HCT116 (cell line): Measurements from ENCODE around the gene USP9X. TPM values are rescaled to one million over a fixed set of nuclear protein-coding genes. Genes with fewer than 3 reads are reported as not detected.

Experiments used
- ATAC-seq: fragments of 200-7000 bp; cut with Tn5 transposase; 2 replicates; pipeline ENCODE4 v1.9.1; 2020; ENCODE audit warnings: mild to moderate bottlenecking, moderate library complexity
- BruUV-seq: library from RNA; stranded (reverse); fragments of 400-500 nt; replicated peaks from 2 replicates; lab custom pipeline; 2021; lab: Mats Ljungman, UMichigan
- CTCF ChIA-PET: fragments of 300-600 bp; sonication (Branson Sonifier 250); formaldehyde crosslinking; loops from one replicate; lab custom pipeline; 2021; ENCODE audit warnings: antibody characterized with exemption; lab: Charles Lee
- POLR2A ChIA-PET: fragments of 300-600, 350-600 bp; sonication (Branson Sonifier 250); formaldehyde crosslinking; loops from one replicate; lab custom pipeline; 2021; ENCODE audit warnings: antibody characterized with exemption; lab: Charles Lee
- RAD21 ChIA-PET, 2 experiments: fragments of 300-600 bp; sonication (Branson Sonifier 250); formaldehyde crosslinking; loops; one replicate each; lab custom pipeline; 2023; ENCODE audit warnings: low total read pairs in 2 of 2; ENCODE audit not compliant: uncharacterized antibody in 2 of 2, unreplicated experiment in 2 of 2, low non-redundant PET in 1 of 2; lab: Charles Lee
- DNase-seq: peaks from one replicate; pipeline ENCODE4 v3.0.0-alpha.2; 2010; ENCODE audit warnings: low read depth, low spot score
- H2AFZ ChIP-seq: fragments of 200-600 bp; shearing (Covaris generic), sonication (generic); 2 replicates; pipeline ENCODE4 v1.6.1; 2017; ENCODE audit warnings: low read depth, mixed run types, mixed read lengths, antibody characterized with exemption, low read length; ENCODE audit not compliant: poor library complexity, severe bottlenecking
- H3K27ac ChIP-seq: 2 replicates; pipeline ENCODE4 v1.5.1; 2012; ENCODE audit warnings: low read depth, low read length
- H3K27me3 ChIP-seq: fragments of 200-600 bp; sonication (generic); 2 replicates; pipeline ENCODE4 v1.6.1; 2016; ENCODE audit warnings: mixed run types, low read length, mixed read lengths; ENCODE audit not compliant: insufficient read depth
- H3K36me3 ChIP-seq, 2 experiments: fragments of 200-500 bp in 1 of 2; fragments of 200-600 bp in 1 of 2; sonication (Bioruptor generic) in 1 of 2; sonication (generic) in 1 of 2; 2 replicates each; pipeline versions ENCODE4 v1.5.1 to v1.6.1; 2014 to 2016; ENCODE audit warnings: low read length in 2 of 2, inconsistent platforms in 1 of 2, mixed read lengths in 1 of 2, mixed run types in 1 of 2; ENCODE audit not compliant: insufficient read depth in 2 of 2, control insufficient read depth in 1 of 2
- H3K4me1 ChIP-seq, 2 experiments: fragments of 200-600 bp in 1 of 2; sonication (generic) in 1 of 2; 2 replicates each; pipeline versions ENCODE4 v1.5.1 to v1.6.1; 2012 to 2017; ENCODE audit warnings: low read length in 2 of 2, inconsistent platforms in 1 of 2, mild to moderate bottlenecking in 1 of 2, mixed read lengths in 1 of 2, mixed run types in 1 of 2, moderate library complexity in 1 of 2; ENCODE audit not compliant: insufficient read depth in 2 of 2, control insufficient read depth in 1 of 2
- H3K4me2 ChIP-seq: fragments of 200-600 bp; sonication (generic); 2 replicates; pipeline ENCODE4 v1.6.1; 2017; ENCODE audit warnings: mixed run types, low read length, mixed read lengths
- H3K4me3 ChIP-seq, 2 experiments: fragments of 200-600 bp in 1 of 2; sonication (generic) in 1 of 2; replicated peaks in 1 of 2; 2 replicates each; pipeline ENCODE4 v1.5.1; 2011 to 2016; ENCODE audit warnings: low read length in 2 of 2, control low read depth in 1 of 2, low read depth in 1 of 2, mild to moderate bottlenecking in 1 of 2, mixed read lengths in 1 of 2, mixed run types in 1 of 2
- H3K79me2 ChIP-seq: fragments of 200-600 bp; sonication (generic); 2 replicates; pipeline ENCODE4 v1.6.1; 2017; ENCODE audit warnings: mild to moderate bottlenecking, mixed run types, low read length, moderate library complexity, mixed read lengths; ENCODE audit not compliant: insufficient read depth
- H3K9ac ChIP-seq: fragments of 200-600 bp; sonication (generic); 2 replicates; pipeline ENCODE4 v1.6.1; 2016; ENCODE audit warnings: low read length, mixed read lengths
- H3K9me2 ChIP-seq: fragments of 200-600 bp; sonication (generic), shearing (Covaris generic); 2 replicates; pipeline ENCODE4 v1.6.1; 2017; ENCODE audit warnings: mixed run types, mild to moderate bottlenecking, moderate library complexity; ENCODE audit not compliant: insufficient read depth
- H3K9me3 ChIP-seq, 2 experiments: fragments of 200-500 bp in 1 of 2; fragments of 200-600 bp in 1 of 2; sonication (Bioruptor generic) in 1 of 2; sonication (generic) in 1 of 2; 2 replicates each; pipeline ENCODE4 v1.6.1; 2014 to 2017; ENCODE audit warnings: low read length in 2 of 2, mixed read lengths in 2 of 2, inconsistent platforms in 1 of 2, low read depth in 1 of 2, mild to moderate bottlenecking in 1 of 2, mixed run types in 1 of 2, moderate library complexity in 1 of 2; ENCODE audit not compliant: control insufficient read depth in 1 of 2, insufficient read depth in 1 of 2
- H4K20me1 ChIP-seq: fragments of 200-600 bp; sonication (generic), shearing (Covaris generic); 2 replicates; pipeline ENCODE4 v1.6.1; 2017; ENCODE audit warnings: mixed run types, mild to moderate bottlenecking, moderate library complexity; ENCODE audit not compliant: insufficient read depth
- CBX3 ChIP-seq: IDR thresholded peaks from 2 replicates; pipeline ENCODE4 v1.6.1; 2012; ENCODE audit warnings: low read depth
- CTCF ChIP-seq, 3 experiments: fragments of 200-600 bp in 1 of 3; sonication (generic) in 1 of 3; IDR thresholded peaks in 2 of 3; conservative IDR thresholded peaks in 1 of 3; 2 replicates each; pipeline ENCODE4 v1.5.1; 2012 to 2017; ENCODE audit warnings: low read depth in 2 of 3, low read length in 2 of 3, antibody characterized with exemption in 1 of 3, borderline replicate concordance in 1 of 3, control low read depth in 1 of 3, mild to moderate bottlenecking in 1 of 3, mixed read lengths in 1 of 3, mixed run types in 1 of 3, moderate library complexity in 1 of 3; ENCODE audit not compliant: insufficient read depth in 1 of 3
- ELF1 ChIP-seq: IDR thresholded peaks from 2 replicates; pipeline ENCODE4 v1.6.1; 2012; ENCODE audit warnings: low read depth, borderline replicate concordance
- EZH2phosphoT487 ChIP-seq: fragments of 200-600 bp; IDR thresholded peaks from 2 replicates; pipeline ENCODE4 v1.6.1; 2018; ENCODE audit warnings: antibody characterized with exemption, borderline replicate concordance
- FOSL1 ChIP-seq: IDR thresholded peaks from 2 replicates; pipeline ENCODE4 v1.6.1; 2012; ENCODE audit warnings: low read depth
- JUND ChIP-seq: IDR thresholded peaks from 2 replicates; pipeline ENCODE4 v1.6.1; 2012
- MAX ChIP-seq: IDR thresholded peaks from 2 replicates; pipeline ENCODE4 v1.6.1; 2012
- POLR2A ChIP-seq: IDR thresholded peaks from 2 replicates; pipeline ENCODE4 v1.7.0; 2011; ENCODE audit warnings: borderline replicate concordance; ENCODE audit not compliant: insufficient read depth, insufficient read length; ENCODE audit errors: extremely low read depth
- POLR2AphosphoS5 ChIP-seq: IDR thresholded peaks from 2 replicates; pipeline ENCODE4 v1.6.1; 2011; ENCODE audit warnings: mild to moderate bottlenecking, low read depth, low read length, moderate library complexity
- RAD21 ChIP-seq: IDR thresholded peaks from 2 replicates; pipeline ENCODE4 v1.6.1; 2012; ENCODE audit warnings: low read depth, mild to moderate bottlenecking
- REST ChIP-seq: IDR thresholded peaks from 2 replicates; pipeline ENCODE4 v1.6.1; 2012; ENCODE audit warnings: low read depth
- SP1 ChIP-seq: IDR thresholded peaks from 2 replicates; pipeline ENCODE4 v1.6.1; 2012; ENCODE audit warnings: low read depth
- SRF ChIP-seq: IDR thresholded peaks from 2 replicates; pipeline ENCODE4 v1.6.1; 2012; ENCODE audit warnings: low read depth
- TCF7L2 ChIP-seq: IDR thresholded peaks from 2 replicates; pipeline ENCODE4 v1.7.0; 2011; ENCODE audit warnings: borderline replicate concordance, inconsistent platforms; ENCODE audit not compliant: insufficient read depth, insufficient read length; ENCODE audit errors: extremely low read depth
- ZFX ChIP-seq: fragments of 450-650 bp; IDR thresholded peaks from 2 replicates; pipeline ENCODE4 v1.6.1; 2017
- ZNF274 ChIP-seq: fragments of 200-500 bp; sonication (Bioruptor generic); IDR thresholded peaks from 2 replicates; pipeline ENCODE4 v1.6.1; 2014; ENCODE audit warnings: mild to moderate bottlenecking, low read depth, low read length, inconsistent platforms
- intact Hi-C: fragments of 100-400 bp; cut with micrococcal nuclease; formaldehyde crosslinking; loops from 2 replicates; pipeline ENCODE4 v1.10.0; 2022
- total RNA-seq: library from RNA; stranded (reverse); gene quantifications from one replicate; pipeline ENCODE4 v1.2.1, GENCODE V29; 2021; ENCODE audit not compliant: unreplicated experiment

Gene USP9X
- total RNA-seq, 1 experiment from 2014 or later: 52.4 TPM

- intact Hi-C loops: no loop called here
- ChIA-PET CTCF (no interaction called here), RAD21 (no interaction called here), POLR2A (no interaction called here)
- Histone ChIP-seq H3K4me3 (no peak overlapping the region), H3K9me2 (no peaks in the 10 kb centered on the region), H3K4me1 (peaks cover 0 to 8% of the 10 kb centered on the region in 2 experiments; a peak in 2 of 4 replicates), H4K20me1 (no peaks in the 10 kb centered on the region), H3K9ac (no peak overlapping the region), H3K36me3 (no peaks in the 10 kb centered on the region), H3K27me3 (no peaks in the 10 kb centered on the region), H3K27ac (no peak overlapping the region), H3K9me3 (no peaks in the 10 kb centered on the region), H3K4me2 (no peak overlapping the region), H2AFZ (no peak overlapping the region), H3K79me2 (no peaks in the 10 kb centered on the region)
- TF ChIP-seq MAX (no peak), SRF (no peak), ZFX (no peak), POLR2AphosphoS5 (no peak), ELF1 (no peak), POLR2A (no peak), SP1 (no peak), JUND (no peak), REST (no peak), ZNF274 (no peak), RAD21 (no peak), CBX3 (no peak), CTCF (IDR thresholded peaks at IDR 0.05 in 2 of 3, conservative IDR thresholded peaks at IDR 0.05 in 1 of 3; ENCODE audit: borderline replicate concordance in 1 of 3, insufficient read depth in 1 of 3, low read depth in 2 of 3, low read length in 2 of 3) (no peak), EZH2phosphoT487 (no peak), FOSL1 (no peak), TCF7L2 (no peak)
- ATAC-seq (no peak), DNase-seq (no peak)
- BruUV-seq: no TSS peak
These were observed 155.3 kb downstream of the USP9X start for GRCh38 chrX:41240509-41240908.
